Chondrocyte (in vitro differentiated cells): ENCODE measurements around the gene ROBO4. TPM values are rescaled to one million over a fixed set of nuclear protein-coding genes. Genes with fewer than 3 reads are reported as not detected.
A peak's percentile ranks its signal among the peaks of the same experiment; 100 is the strongest.

Experiments used
- DNase-seq: peaks from one replicate; pipeline ENCODE4 v3.0.0; 2021; ENCODE audit warnings: mixed read lengths, low spot score
- H3K27ac Mint-ChIP-seq: one replicate; pipeline ENCODE4 v1.8.0; 2021; ENCODE audit warnings: mild to moderate bottlenecking, moderate library complexity, mixed read lengths; ENCODE audit not compliant: unreplicated experiment
- H3K27me3 Mint-ChIP-seq: 2 replicates; pipeline ENCODE4 v1.8.0; 2021; ENCODE audit warnings: low read depth, mixed read lengths
- H3K36me3 Mint-ChIP-seq: 2 replicates; pipeline ENCODE4 v1.8.0; 2021; ENCODE audit warnings: low read depth, mixed read lengths
- H3K4me1 Mint-ChIP-seq: 2 replicates; pipeline ENCODE4 v1.8.0; 2021; ENCODE audit warnings: low read depth, mild to moderate bottlenecking, mixed read lengths
- H3K4me3 Mint-ChIP-seq: one replicate; pipeline ENCODE4 v1.8.0; 2021; ENCODE audit warnings: mild to moderate bottlenecking, moderate library complexity, mixed read lengths; ENCODE audit not compliant: unreplicated experiment
- H3K9me3 Mint-ChIP-seq: 2 replicates; pipeline ENCODE4 v1.8.0; 2021; ENCODE audit warnings: low read depth, mixed read lengths
- long read RNA-seq: library from polyadenylated mRNA; stranded (forward); transcript quantifications from one replicate; pipeline ENCODE4 v2.0.0, GENCODE V29; 2021
- total RNA-seq: library from RNA; stranded (reverse); gene quantifications from 3 replicates; pipeline ENCODE4 v1.2.1, GENCODE V29; 2021
- TF ChIP-seq, protein P1 (sequence below): fragments of 200-600 bp; sonication (generic); IDR thresholded peaks from 2 replicates; pipeline ENCODE4 v1.5.0; 2021; ENCODE audit warnings: antibody characterized with exemption, mild to moderate bottlenecking, moderate library complexity

The ROBO4 gene
- total RNA-seq = not detected in 3 replicates
- long read RNA-seq = 0 reads

DNA sequence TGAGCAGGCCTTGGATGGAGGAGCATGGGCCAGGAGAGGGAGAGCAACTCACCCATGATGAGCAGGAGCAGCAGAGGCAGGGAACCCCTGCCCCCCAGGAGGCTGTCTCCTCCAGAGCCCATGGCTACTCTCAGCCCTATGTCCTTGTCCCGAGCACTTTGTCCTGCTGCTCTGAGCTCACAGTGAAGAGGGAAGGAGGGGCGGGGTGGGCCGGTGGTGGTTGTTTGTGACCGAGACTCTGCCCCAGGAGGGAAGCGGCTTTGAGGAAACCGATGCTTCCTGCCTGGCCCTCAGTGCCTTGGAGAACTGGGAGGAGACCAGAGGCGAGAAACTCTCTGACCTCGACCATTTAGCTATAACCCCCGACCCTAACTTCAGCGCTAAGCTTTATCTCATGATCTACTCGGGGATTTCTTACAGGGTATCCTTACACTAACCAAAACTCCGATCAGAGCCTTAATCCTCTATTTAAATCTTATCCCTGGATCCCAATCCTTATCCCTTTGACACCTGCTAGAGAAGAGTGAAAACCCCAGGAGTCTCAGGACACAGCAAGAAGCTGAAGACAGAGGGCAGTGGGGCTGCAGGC is at the start of gene ROBO4:
ROBO4 (minus strand) TSS at position 192 of the 589 bp plus-strand sequence; CDS start at position 122, 70 bp downstream.
- Mint-ChIP-seq H3K27me3 (no peaks in the 10 kb centered on the region), H3K9me3 (no peaks in the 10 kb centered on the region), H3K4me1 (peaks cover 35% of the 10 kb centered on the region), H3K36me3 (no peaks in the 10 kb centered on the region), H3K4me3 (no peak within 1 kb of the TSS), H3K27ac (peak within 1 kb of the TSS; percentile 91)
- no peak for DNase-seq
- TF ChIP-seq, protein P1, sequence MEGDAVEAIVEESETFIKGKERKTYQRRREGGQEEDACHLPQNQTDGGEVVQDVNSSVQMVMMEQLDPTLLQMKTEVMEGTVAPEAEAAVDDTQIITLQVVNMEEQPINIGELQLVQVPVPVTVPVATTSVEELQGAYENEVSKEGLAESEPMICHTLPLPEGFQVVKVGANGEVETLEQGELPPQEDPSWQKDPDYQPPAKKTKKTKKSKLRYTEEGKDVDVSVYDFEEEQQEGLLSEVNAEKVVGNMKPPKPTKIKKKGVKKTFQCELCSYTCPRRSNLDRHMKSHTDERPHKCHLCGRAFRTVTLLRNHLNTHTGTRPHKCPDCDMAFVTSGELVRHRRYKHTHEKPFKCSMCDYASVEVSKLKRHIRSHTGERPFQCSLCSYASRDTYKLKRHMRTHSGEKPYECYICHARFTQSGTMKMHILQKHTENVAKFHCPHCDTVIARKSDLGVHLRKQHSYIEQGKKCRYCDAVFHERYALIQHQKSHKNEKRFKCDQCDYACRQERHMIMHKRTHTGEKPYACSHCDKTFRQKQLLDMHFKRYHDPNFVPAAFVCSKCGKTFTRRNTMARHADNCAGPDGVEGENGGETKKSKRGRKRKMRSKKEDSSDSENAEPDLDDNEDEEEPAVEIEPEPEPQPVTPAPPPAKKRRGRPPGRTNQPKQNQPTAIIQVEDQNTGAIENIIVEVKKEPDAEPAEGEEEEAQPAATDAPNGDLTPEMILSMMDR = no peak

DNA sequence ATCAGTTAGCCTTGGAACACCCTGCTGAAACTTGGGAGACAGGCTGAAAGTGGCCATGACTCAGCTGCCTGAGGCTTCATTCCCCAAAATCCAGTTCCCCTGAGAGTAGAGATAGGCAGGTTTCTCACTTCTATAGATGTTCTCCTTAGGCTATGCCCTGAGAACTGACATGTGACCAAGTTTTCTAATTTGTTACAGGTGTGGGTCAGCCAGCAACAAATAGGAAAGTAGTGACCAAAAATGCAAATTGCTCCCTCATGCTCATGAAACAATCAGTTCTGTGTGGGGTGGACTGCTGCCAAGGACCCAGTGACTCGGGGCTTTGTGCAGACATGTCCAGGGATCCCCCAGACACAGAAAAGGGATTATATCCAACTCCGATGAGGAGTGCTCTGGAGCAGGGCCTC is 49.1 kb upstream of the ROBO4 start:
- H3K9me3 Mint-ChIP-seq = peaks cover 10% of the 10 kb centered on the region
- DNase-seq = no peak
- no peaks in the 10 kb centered on the region for H3K4me1 Mint-ChIP-seq
- TF ChIP-seq, protein P1 = no peak
- no peak overlapping the region for H3K4me3 Mint-ChIP-seq
- H3K36me3 Mint-ChIP-seq = peaks cover 6% of the 10 kb centered on the region
- H3K27me3 Mint-ChIP-seq = no peaks in the 10 kb centered on the region
- no peak overlapping the region for H3K27ac Mint-ChIP-seq

DNA sequence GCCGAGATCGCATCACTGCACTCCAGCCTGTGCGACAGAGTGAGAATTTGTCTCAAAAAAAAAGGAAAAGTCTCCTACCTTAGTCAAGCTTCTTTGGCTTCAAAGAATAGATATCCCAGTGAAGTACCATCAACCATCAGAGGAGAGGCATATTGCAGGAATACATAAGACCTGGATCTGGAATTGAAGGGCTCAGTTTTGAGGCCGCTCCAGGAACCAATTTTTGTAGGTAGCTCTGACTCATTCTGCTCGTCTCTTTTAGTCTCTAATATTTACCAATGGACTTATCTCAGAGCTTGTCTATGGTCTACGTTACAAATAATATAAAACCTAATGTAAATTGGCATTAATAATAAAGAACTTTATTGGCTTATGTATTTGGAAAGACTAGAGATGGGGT is 48.2 kb upstream of the ROBO4 start:
- no peaks in the 10 kb centered on the region for H3K4me1 Mint-ChIP-seq

DNA sequence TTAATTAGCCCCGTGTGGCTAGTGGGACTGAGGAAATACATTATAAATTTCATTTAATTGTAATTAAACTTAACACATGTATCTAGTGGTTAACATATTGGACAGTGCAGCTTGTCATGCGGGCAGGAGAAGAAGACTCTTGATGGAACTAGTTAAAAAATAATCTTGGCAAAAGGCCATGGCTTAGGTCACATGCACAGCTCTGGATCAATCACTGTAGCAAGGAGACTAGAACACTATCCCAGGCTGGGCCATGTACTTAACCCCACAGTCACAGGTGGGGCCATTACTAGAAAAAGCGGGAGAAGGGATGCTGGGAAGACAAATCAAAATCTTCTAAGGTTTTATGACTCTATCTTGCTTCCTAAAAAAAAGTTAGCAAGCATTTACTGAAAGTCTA is 46.9 kb upstream of the ROBO4 start:
- no peak overlapping the region for H3K4me3 Mint-ChIP-seq

More for the DNA sequence above, 48.2 kb upstream of the ROBO4 start:
- H3K4me3 Mint-ChIP-seq = no peak overlapping the region
- H3K9me3 Mint-ChIP-seq = peaks cover 10% of the 10 kb centered on the region
- no peaks in the 10 kb centered on the region for H3K27me3 Mint-ChIP-seq
- DNase-seq = no peak
- TF ChIP-seq, protein P1 = no peak
- H3K36me3 Mint-ChIP-seq = peaks cover 6% of the 10 kb centered on the region
- H3K27ac Mint-ChIP-seq = no peak overlapping the region

DNA sequence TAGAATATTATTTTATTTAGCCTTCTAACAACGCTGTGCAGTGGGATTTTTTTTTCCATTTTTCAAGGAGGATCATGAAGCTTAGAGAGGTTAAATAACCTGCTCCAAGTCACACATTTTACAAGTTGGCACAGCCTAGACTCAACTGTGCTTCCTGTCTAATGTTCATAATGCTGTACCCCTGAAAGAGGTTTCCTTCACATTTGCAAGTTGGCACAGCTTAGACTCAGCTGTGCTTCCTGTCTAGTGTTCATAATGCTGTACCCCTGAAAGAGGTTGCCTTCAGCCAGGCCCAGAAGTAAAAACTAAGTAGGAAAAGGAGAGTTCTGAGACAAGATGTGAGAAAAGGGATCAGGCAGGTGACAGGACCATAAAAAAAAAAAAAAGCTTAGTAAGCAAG is 46.1 kb upstream of the ROBO4 start:
- Mint-ChIP-seq H3K36me3 (peaks cover 3% of the 10 kb centered on the region), H3K27me3 (no peaks in the 10 kb centered on the region), H3K4me3 (no peak overlapping the region), H3K9me3 (peaks cover 10% of the 10 kb centered on the region), H3K27ac (no peak overlapping the region), H3K4me1 (no peaks in the 10 kb centered on the region)
- TF ChIP-seq, protein P1 = no peak
- no peak for DNase-seq

More for the DNA sequence above, 46.9 kb upstream of the ROBO4 start:
- DNase-seq = no peak
- TF ChIP-seq, protein P1 = no peak
- H3K27me3 Mint-ChIP-seq = no peaks in the 10 kb centered on the region
- H3K4me1 Mint-ChIP-seq = no peaks in the 10 kb centered on the region
- H3K9me3 Mint-ChIP-seq = peaks cover 10% of the 10 kb centered on the region
- peaks cover 6% of the 10 kb centered on the region for H3K36me3 Mint-ChIP-seq
- no peak overlapping the region for H3K27ac Mint-ChIP-seq
